Activated B cell treated with CpG ODN at 0.5 μM for 24 hours (primary cell): ENCODE data around the gene GDPD5. TPM values are rescaled to one million over a fixed set of nuclear protein-coding genes. Genes with fewer than 3 reads are reported as not detected.

Experiments
- ATAC-seq: fragments of 200-7000 bp; cut with Tn5 transposase; one replicate; pipeline ENCODE4 v1.10.0; 2021; ENCODE audit warnings: low read depth, mild to moderate bottlenecking, moderate library complexity
- CTCF ChIA-PET: fragments of 350-600 bp; sonication (Branson Sonifier 250); formaldehyde crosslinking; loops from one replicate; lab custom pipeline; 2021; ENCODE audit warnings: antibody characterized with exemption; lab: Charles Lee
- POLR2A ChIA-PET: fragments of 350-600 bp; sonication (Branson Sonifier 250); formaldehyde crosslinking; loops from one replicate; lab custom pipeline; 2021; ENCODE audit warnings: antibody characterized with exemption; lab: Charles Lee
- DNase-seq: peaks from one replicate; pipeline ENCODE4 v3.0.0; 2022
- H3K27ac Mint-ChIP-seq: one replicate; pipeline ENCODE4 v1.8.0; 2020; ENCODE audit warnings: mixed read lengths
- H3K27me3 Mint-ChIP-seq: one replicate; pipeline ENCODE4 v1.8.0; 2021; ENCODE audit warnings: mixed read lengths
- H3K36me3 Mint-ChIP-seq: one replicate; pipeline ENCODE4 v1.8.0; 2021; ENCODE audit warnings: low read depth, mixed read lengths
- H3K4me1 Mint-ChIP-seq: one replicate; pipeline ENCODE4 v1.8.0; 2021; ENCODE audit warnings: mixed read lengths
- H3K4me3 Mint-ChIP-seq: one replicate; pipeline ENCODE4 v1.8.0; 2020; ENCODE audit warnings: mild to moderate bottlenecking, mixed read lengths
- H3K9me3 Mint-ChIP-seq: one replicate; pipeline ENCODE4 v1.8.0; 2020; ENCODE audit warnings: mixed read lengths
- intact Hi-C: fragments of 100-400 bp; cut with micrococcal nuclease; formaldehyde crosslinking; loops from one replicate; pipeline ENCODE4 v1.15.1; 2024
- total RNA-seq: library from RNA; stranded (reverse); gene quantifications from 2 replicates; pipeline ENCODE4 v1.2.3, GENCODE V29; 2022
- TF ChIP-seq, protein P1 (sequence below): fragments of 200-600 bp; IDR thresholded peaks from one replicate; pipeline ENCODE4 v1.8.0; 2022; ENCODE audit warnings: antibody characterized with exemption, mild to moderate bottlenecking

Gene GDPD5
- total RNA-seq, 1 donor from 2014 or later = 22.2 TPM

DNA sequence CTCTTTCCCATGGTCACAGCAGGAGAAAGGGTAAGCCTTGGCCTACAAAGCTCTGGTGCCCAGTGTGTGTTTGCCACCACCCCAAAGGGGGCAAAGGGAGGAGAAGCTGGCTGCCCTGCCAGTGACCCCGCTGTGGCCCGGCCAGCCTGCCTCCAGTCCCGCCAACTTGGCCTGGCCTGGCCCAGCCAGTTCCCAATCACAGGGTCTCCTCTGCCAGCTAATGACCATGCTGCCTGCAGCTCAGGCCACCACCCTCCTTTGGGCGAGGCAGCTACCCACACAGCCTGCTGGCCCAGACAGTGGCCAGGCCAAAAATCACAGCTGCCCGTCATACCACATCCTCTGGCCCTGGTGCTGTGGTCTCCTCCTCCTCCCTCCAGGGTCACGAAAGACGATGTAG lies 5.1 kb downstream of the GDPD5 start:
- H3K27ac Mint-ChIP-seq = no peak overlapping the region
- intact Hi-C loops = loop anchor here (5.0 kb wide), 1 partner anchor 43 kb away; no protein-coding TSS in a partner anchor
- TF ChIP-seq, protein P1, sequence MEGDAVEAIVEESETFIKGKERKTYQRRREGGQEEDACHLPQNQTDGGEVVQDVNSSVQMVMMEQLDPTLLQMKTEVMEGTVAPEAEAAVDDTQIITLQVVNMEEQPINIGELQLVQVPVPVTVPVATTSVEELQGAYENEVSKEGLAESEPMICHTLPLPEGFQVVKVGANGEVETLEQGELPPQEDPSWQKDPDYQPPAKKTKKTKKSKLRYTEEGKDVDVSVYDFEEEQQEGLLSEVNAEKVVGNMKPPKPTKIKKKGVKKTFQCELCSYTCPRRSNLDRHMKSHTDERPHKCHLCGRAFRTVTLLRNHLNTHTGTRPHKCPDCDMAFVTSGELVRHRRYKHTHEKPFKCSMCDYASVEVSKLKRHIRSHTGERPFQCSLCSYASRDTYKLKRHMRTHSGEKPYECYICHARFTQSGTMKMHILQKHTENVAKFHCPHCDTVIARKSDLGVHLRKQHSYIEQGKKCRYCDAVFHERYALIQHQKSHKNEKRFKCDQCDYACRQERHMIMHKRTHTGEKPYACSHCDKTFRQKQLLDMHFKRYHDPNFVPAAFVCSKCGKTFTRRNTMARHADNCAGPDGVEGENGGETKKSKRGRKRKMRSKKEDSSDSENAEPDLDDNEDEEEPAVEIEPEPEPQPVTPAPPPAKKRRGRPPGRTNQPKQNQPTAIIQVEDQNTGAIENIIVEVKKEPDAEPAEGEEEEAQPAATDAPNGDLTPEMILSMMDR = no peak
- ATAC-seq = no peak
- no peaks in the 10 kb centered on the region for H3K27me3 Mint-ChIP-seq
- no peak for DNase-seq
- no peak overlapping the region for H3K4me3 Mint-ChIP-seq
- H3K36me3 Mint-ChIP-seq = no peaks in the 10 kb centered on the region
- CTCF ChIA-PET = interaction anchor here (0.7 kb wide), 1 partner anchor 75 kb away, joined by 3 read pairs; no protein-coding TSS in a partner anchor
- POLR2A ChIA-PET = no interaction called here
- no peaks in the 10 kb centered on the region for H3K9me3 Mint-ChIP-seq
- H3K4me1 Mint-ChIP-seq = peaks cover 65% of the 10 kb centered on the region

DNA sequence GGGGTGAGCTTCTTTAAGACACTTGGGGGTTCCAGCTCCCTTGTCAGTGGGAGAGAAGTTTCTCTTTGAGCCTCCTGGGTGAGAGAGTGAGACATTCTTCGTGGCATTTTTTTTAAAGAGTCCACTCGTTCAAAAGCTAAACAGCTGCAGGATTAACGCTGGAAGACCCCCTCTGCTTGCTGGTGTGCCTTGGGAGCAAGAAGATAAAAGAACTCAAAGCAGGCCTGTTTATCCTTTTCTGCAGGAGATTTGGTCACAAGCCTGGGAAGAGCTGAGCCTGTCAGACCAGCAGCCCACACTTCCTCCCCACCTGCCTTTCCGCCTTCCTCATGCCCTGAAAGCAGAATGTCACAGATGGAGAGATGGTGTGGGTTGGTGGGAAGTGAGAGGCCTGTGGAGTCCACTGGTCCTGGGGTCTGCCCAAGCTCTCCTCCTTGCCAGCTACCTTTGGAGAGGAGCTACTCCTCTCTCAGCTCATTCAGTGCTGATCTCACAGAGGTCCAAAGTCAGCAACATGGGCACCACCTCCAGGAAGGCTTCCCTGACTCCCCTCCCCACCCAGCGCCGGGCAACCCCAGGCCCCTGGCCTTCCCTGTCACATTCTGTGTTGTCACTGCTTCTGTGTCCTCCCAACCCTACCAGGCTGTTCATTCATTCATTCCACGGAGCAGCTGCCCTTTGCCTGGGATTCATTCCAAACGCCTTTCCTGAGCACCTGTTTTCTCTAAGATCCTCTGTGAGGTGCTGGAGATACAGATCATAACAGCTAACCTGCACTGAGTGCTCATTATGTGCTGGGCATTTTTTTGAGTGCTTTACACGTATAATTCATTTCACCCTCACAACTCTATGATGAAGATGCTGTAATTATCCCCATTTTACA lies 6.7 kb downstream of the GDPD5 start:
- POLR2A ChIA-PET = interaction anchor here (1.1 kb wide), 1 partner anchor 9 kb away, joined by 3 read pairs; no protein-coding TSS in a partner anchor

DNA sequence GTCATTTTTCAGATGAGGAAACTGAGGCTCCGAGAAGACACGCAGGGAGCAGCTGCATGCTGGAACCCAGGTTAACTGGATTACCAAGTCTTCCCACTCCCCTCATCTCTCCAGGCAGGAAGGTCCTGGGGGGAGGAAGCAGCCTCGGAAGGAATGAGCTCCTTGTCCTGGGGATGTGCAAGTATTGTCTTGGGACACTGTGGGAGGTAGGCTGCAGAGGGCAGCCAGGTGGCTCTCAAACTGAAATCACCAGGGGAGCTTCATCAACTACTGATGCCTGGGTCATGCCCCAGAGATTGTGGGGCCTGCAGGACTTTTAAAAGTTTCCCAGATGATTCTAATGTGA lies 7.6 kb downstream of the GDPD5 start:
- DNase-seq = no peak
- Mint-ChIP-seq H3K27ac (peak overlapping the region; percentile 75), H3K9me3 (no peaks in the 10 kb centered on the region), H3K27me3 (no peaks in the 10 kb centered on the region), H3K36me3 (no peaks in the 10 kb centered on the region), H3K4me1 (peaks cover 63% of the 10 kb centered on the region), H3K4me3 (no peak overlapping the region)
- TF ChIP-seq, protein P1 = no peak
- intact Hi-C loops = no loop called here
- ATAC-seq = no peak
- ChIA-PET CTCF (interaction anchor here (2.5 kb wide), 1 partner anchor 14 kb away, joined by 14 read pairs; no protein-coding TSS in a partner anchor), POLR2A (interaction anchor here (1.1 kb wide), 1 partner anchor 8 kb away, joined by 3 read pairs; no protein-coding TSS in a partner anchor)

More for the DNA sequence above, 6.7 kb downstream of the GDPD5 start:
- H3K27me3 Mint-ChIP-seq = no peaks in the 10 kb centered on the region
- ATAC-seq = no peak
- CTCF ChIA-PET = interaction anchor here (2.5 kb wide), 1 partner anchor 13 kb away, joined by 14 read pairs; no protein-coding TSS in a partner anchor
- peaks cover 70% of the 10 kb centered on the region for H3K4me1 Mint-ChIP-seq
- TF ChIP-seq, protein P1 = no peak
- H3K9me3 Mint-ChIP-seq = no peaks in the 10 kb centered on the region
- DNase-seq = no peak
- no peaks in the 10 kb centered on the region for H3K36me3 Mint-ChIP-seq
- peak overlapping the region; percentile 72 for H3K27ac Mint-ChIP-seq
- intact Hi-C loops = no loop called here
- H3K4me3 Mint-ChIP-seq = no peak overlapping the region

DNA sequence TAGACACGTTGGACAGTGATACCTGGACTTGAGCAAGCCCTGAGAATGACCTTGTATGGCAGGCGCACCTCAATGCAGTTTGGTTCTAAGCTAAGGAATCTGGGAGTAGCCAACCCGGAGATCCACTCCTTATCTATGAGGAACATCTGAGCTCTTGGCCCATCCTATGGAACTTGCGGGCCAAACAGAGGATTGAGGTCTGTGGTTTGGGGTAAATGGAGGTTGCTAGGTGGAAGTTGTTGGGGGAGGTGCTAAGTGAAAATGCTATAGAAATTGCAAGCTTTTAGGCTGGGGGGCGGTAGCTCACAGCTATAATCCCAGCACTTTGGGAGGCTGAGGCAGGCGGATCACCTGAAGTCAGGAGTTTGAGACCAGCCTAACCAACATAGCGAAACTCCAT lies 8.9 kb downstream of the GDPD5 start:
- H3K36me3 Mint-ChIP-seq = no peaks in the 10 kb centered on the region
- intact Hi-C loops = loop anchor here (1.0 kb wide), 1 partner anchor 8 kb away; the partner anchor contains the start of gene GDPD5
- CTCF ChIA-PET = no interaction called here
- DNase-seq (no peak), ATAC-seq (no peak)
- no peaks in the 10 kb centered on the region for H3K9me3 Mint-ChIP-seq
- no peaks in the 10 kb centered on the region for H3K27me3 Mint-ChIP-seq
- POLR2A ChIA-PET = interaction anchor here (0.5 kb wide), 1 partner anchor 308 kb away, joined by 3 read pairs; no protein-coding TSS in a partner anchor
- TF ChIP-seq, protein P1 = no peak
- peak overlapping the region; percentile 75 for H3K27ac Mint-ChIP-seq
- peak overlapping the region; percentile 69 for H3K4me3 Mint-ChIP-seq
- peaks cover 62% of the 10 kb centered on the region for H3K4me1 Mint-ChIP-seq

- ATAC-seq = no peak
- POLR2A ChIA-PET = interaction anchor here (0.5 to 1.0 kb wide), 2 partner anchors 17 to 308 kb away, joined by 3 read pairs; no protein-coding TSS in a partner anchor
- Mint-ChIP-seq H3K27me3 (no peaks in the 10 kb centered on the region), H3K27ac (no peak overlapping the region), H3K4me1 (peaks cover 66% of the 10 kb centered on the region), H3K36me3 (no peaks in the 10 kb centered on the region), H3K9me3 (no peaks in the 10 kb centered on the region), H3K4me3 (no peak overlapping the region)
- DNase-seq = no peak
- CTCF ChIA-PET = no interaction called here
- TF ChIP-seq, protein P1 = no peak
- intact Hi-C loops = no loop called here
These were observed 9.6 kb downstream of the GDPD5 start for GRCh38 chr11:75516140-75516539.
